HG02763 (cell line): Measurements from ENCODE around the gene CEP128.

ENCODE experiments used
- ATAC-seq: cut with Tn5 transposase; IDR thresholded peaks from one replicate; pipeline ENCODE4 v1.9.1; 2021; ENCODE audit warnings: mild to moderate bottlenecking, moderate library complexity; ENCODE audit not compliant: unreplicated experiment

Gene CEP128

GRCh38 chr14:80941241-80942185, at the start of gene CEP128:
Gene CEP128, minus strand, starts transcription at chr14:80941738.
- ATAC-seq = peak; percentile 99

GRCh38 chr14:80988735-80989429, 47.3 kb upstream of the CEP128 start:
- no peak for ATAC-seq

GRCh38 chr14:80988192-80988591, 46.7 kb upstream of the CEP128 start:
- ATAC-seq = no peak

- ATAC-seq = no peak
Measured at GRCh38 chr14:80987235-80988032, 45.9 kb upstream of the CEP128 start.

- no peak for ATAC-seq
Measured at GRCh38 chr14:80982711-80983110, 41.2 kb upstream of the CEP128 start.

GRCh38 chr14:80981673-80982072, 40.1 kb upstream of the CEP128 start:
- no peak for ATAC-seq

GRCh38 chr14:80981156-80981555, 39.6 kb upstream of the CEP128 start:
- ATAC-seq = no peak

GRCh38 chr14:80979951-80980350, 38.4 kb upstream of the CEP128 start:
- ATAC-seq = no peak

GRCh38 chr14:80978403-80978802, 36.9 kb upstream of the CEP128 start:
- no peak for ATAC-seq

GRCh38 chr14:80977221-80977620, 35.7 kb upstream of the CEP128 start:
- ATAC-seq = no peak

GRCh38 chr14:80974679-80975078, 33.1 kb upstream of the CEP128 start:
- no peak for ATAC-seq

GRCh38 chr14:80973931-80974641, 32.5 kb upstream of the CEP128 start:
- no peak for ATAC-seq

- ATAC-seq = no peak
Measured at GRCh38 chr14:80965037-80965436, 23.5 kb upstream of the CEP128 start.

GRCh38 chr14:80959496-80959895, 18.0 kb upstream of the CEP128 start:
- ATAC-seq = peak; percentile 97

GRCh38 chr14:80958939-80959338, 17.4 kb upstream of the CEP128 start:
- ATAC-seq = no peak

- ATAC-seq = no peak
Measured at GRCh38 chr14:80958226-80958625, 16.7 kb upstream of the CEP128 start.

GRCh38 chr14:80957613-80958012, 16.1 kb upstream of the CEP128 start:
- ATAC-seq = no peak

GRCh38 chr14:80956922-80957321, 15.4 kb upstream of the CEP128 start:
- ATAC-seq = no peak

GRCh38 chr14:80956102-80956501, 14.6 kb upstream of the CEP128 start:
- ATAC-seq = no peak

- ATAC-seq = no peak
Measured at GRCh38 chr14:80955416-80955941, 13.9 kb upstream of the CEP128 start, which contains the start of gene TSHR. Gene TSHR, plus strand, starts transcription at chr14:80955621. Its CDS starts 60 bp downstream, at chr14:80955681.
